IMR-90 (cell line): ENCODE data around the gene MBOAT2. TPM values are rescaled to one million over a fixed set of nuclear protein-coding genes. Genes with fewer than 3 reads are reported as not detected.

Experiments
- ATAC-seq: fragments of 200-7000 bp; cut with Tn5 transposase; 2 replicates; pipeline ENCODE4 v1.9.1; 2020; ENCODE audit warnings: low read depth, mild to moderate bottlenecking, moderate library complexity
- BruUV-seq: library from RNA; stranded (reverse); fragments of 400-500 nt; replicated peaks from 2 replicates; lab custom pipeline; 2021; lab: Mats Ljungman, UMichigan
- CTCF ChIA-PET: fragments of 300-600 bp; formaldehyde crosslinking; extraction: SDS; loops from one replicate; lab custom pipeline; 2021; ENCODE audit warnings: antibody characterized with exemption; lab: Yijun Ruan, JAX
- POLR2A ChIA-PET: fragments of 300-600 bp; sonication (Branson Sonifier 250); formaldehyde crosslinking; loops from one replicate; lab custom pipeline; 2022; ENCODE audit warnings: antibody characterized with exemption; ENCODE audit not compliant: unreplicated experiment; lab: Charles Lee
- DNase-seq: peaks from one replicate; pipeline ENCODE4 v3.0.0; 2013
- H2AFZ ChIP-seq: replicated peaks from 2 replicates; pipeline ENCODE3; 2013; ENCODE audit warnings: low read length, mild to moderate bottlenecking; ENCODE audit not compliant: poor library complexity
- H2AK5ac ChIP-seq: 2 replicates; pipeline ENCODE4 v1.6.1; 2013; ENCODE audit warnings: low read depth, low read length, inconsistent platforms
- H2AK9ac ChIP-seq: replicated peaks from 2 replicates; pipeline ENCODE3; 2013; ENCODE audit warnings: mild to moderate bottlenecking, low read depth, low read length, moderate library complexity; ENCODE audit not compliant: poor library complexity
- H2BK120ac ChIP-seq: 2 replicates; pipeline ENCODE4 v1.6.1; 2013; ENCODE audit warnings: low read depth, low read length, inconsistent platforms
- H2BK15ac ChIP-seq: 3 replicates; pipeline ENCODE4 v1.6.1; 2013; ENCODE audit warnings: low read depth, low read length, inconsistent platforms
- H2BK20ac ChIP-seq: 2 replicates; pipeline ENCODE4 v1.6.1; 2013; ENCODE audit warnings: low read depth, mild to moderate bottlenecking, inconsistent platforms, low read length, moderate library complexity
- H2BK5ac ChIP-seq: 2 replicates; pipeline ENCODE4 v1.6.1; 2013; ENCODE audit warnings: mild to moderate bottlenecking, low read depth, low read length, inconsistent platforms; ENCODE audit not compliant: poor library complexity, severe bottlenecking
- H3K14ac ChIP-seq: replicated peaks from 2 replicates; pipeline ENCODE4 v1.6.1; 2013; ENCODE audit warnings: low read depth, low read length, inconsistent platforms
- H3K18ac ChIP-seq: 2 replicates; pipeline ENCODE4 v1.6.1; 2013; ENCODE audit warnings: low read depth, low read length, control low read depth
- H3K23ac ChIP-seq: 2 replicates; pipeline ENCODE4 v1.6.1; 2013; ENCODE audit warnings: low read depth, low read length, inconsistent platforms
- H3K27ac ChIP-seq: 2 replicates; pipeline ENCODE4 v1.5.1; 2013; ENCODE audit warnings: mild to moderate bottlenecking, control low read depth, low read length; ENCODE audit not compliant: insufficient read depth
- H3K27me3 ChIP-seq: 2 replicates; pipeline ENCODE4 v1.6.1; 2013; ENCODE audit warnings: low read length; ENCODE audit not compliant: control insufficient read depth, insufficient read depth
- H3K36me3 ChIP-seq: 2 replicates; pipeline ENCODE4 v1.6.1; 2013; ENCODE audit warnings: low read length, mixed read lengths; ENCODE audit not compliant: control insufficient read depth, insufficient read depth
- H3K4ac ChIP-seq: 2 replicates; pipeline ENCODE4 v1.6.1; 2013; ENCODE audit warnings: low read depth, low read length, inconsistent platforms
- H3K4me1 ChIP-seq: 2 replicates; pipeline ENCODE4 v1.6.1; 2013; ENCODE audit warnings: low read length, mixed read lengths; ENCODE audit not compliant: control insufficient read depth, insufficient read depth
- H3K4me2 ChIP-seq: 2 replicates; pipeline ENCODE4 v1.6.1; 2013; ENCODE audit warnings: low read depth, mild to moderate bottlenecking, control low read depth, low read length, moderate library complexity
- H3K4me3 ChIP-seq: 2 replicates; pipeline ENCODE4 v1.5.1; 2013; ENCODE audit warnings: low read depth, mild to moderate bottlenecking, control low read depth, low read length, moderate library complexity; ENCODE audit not compliant: insufficient read depth
- H3K56ac ChIP-seq: 2 replicates; pipeline ENCODE4 v1.6.1; 2013; ENCODE audit warnings: low read length, inconsistent platforms; ENCODE audit not compliant: insufficient read depth; ENCODE audit errors: extremely low read depth
- H3K79me1 ChIP-seq, 2 experiments: 2 replicates each; pipeline ENCODE4 v1.6.1; 2013; ENCODE audit warnings: low read length in 2 of 2, inconsistent platforms in 1 of 2, low read depth in 1 of 2
- H3K9ac ChIP-seq: 2 replicates; pipeline ENCODE4 v1.6.1; 2013; ENCODE audit warnings: low read depth, low read length, control low read depth
- H3K9me1 ChIP-seq: 2 replicates; pipeline ENCODE4 v1.6.1; 2013; ENCODE audit warnings: low read length, inconsistent platforms; ENCODE audit not compliant: insufficient read depth
- H3K9me3 ChIP-seq: 2 replicates; pipeline ENCODE4 v1.6.1; 2013; ENCODE audit warnings: low read length; ENCODE audit not compliant: control insufficient read depth, insufficient read depth
- H4K20me1 ChIP-seq: 2 replicates; pipeline ENCODE4 v1.6.1; 2013; ENCODE audit warnings: low read length, inconsistent platforms; ENCODE audit not compliant: insufficient read depth
- H4K5ac ChIP-seq: 2 replicates; pipeline ENCODE4 v1.6.1; 2013; ENCODE audit warnings: mild to moderate bottlenecking, low read depth, low read length, control low read depth
- H4K8ac ChIP-seq, 2 experiments: 2 replicates each; pipeline ENCODE4 v1.6.1; 2013; ENCODE audit warnings: low read depth in 2 of 2, low read length in 2 of 2, control low read depth in 1 of 2, inconsistent platforms in 1 of 2
- H4K91ac ChIP-seq: 2 replicates; pipeline ENCODE4 v1.6.1; 2013; ENCODE audit warnings: low read depth, low read length, inconsistent platforms; ENCODE audit not compliant: insufficient read depth
- BHLHE40 ChIP-seq: fragments of 150-350 bp; IDR thresholded peaks from 2 replicates; pipeline ENCODE4 v1.6.1; 2016; ENCODE audit warnings: mild to moderate bottlenecking, low read depth, low read length
- CEBPB ChIP-seq: IDR thresholded peaks from 2 replicates; pipeline ENCODE4 v1.6.1; 2012; ENCODE audit warnings: low read depth, low read length, improper control_type of control experiment
- CTCF ChIP-seq: conservative IDR thresholded peaks from 2 replicates; pipeline ENCODE4 v1.5.1; 2012; ENCODE audit warnings: mild to moderate bottlenecking, low read depth, low read length, improper control_type of control experiment
- ELK1 ChIP-seq: fragments of 150-350 bp; IDR thresholded peaks from 2 replicates; pipeline ENCODE4 v1.6.1; 2016; ENCODE audit warnings: low read depth, mild to moderate bottlenecking, low read length, moderate library complexity, borderline replicate concordance
- FOS ChIP-seq: fragments of 150-350 bp; IDR thresholded peaks from 2 replicates; pipeline ENCODE4 v1.6.1; 2016; ENCODE audit warnings: low read depth, low read length
- MXI1 ChIP-seq: IDR thresholded peaks from 2 replicates; pipeline ENCODE4 v1.6.1; 2012; ENCODE audit warnings: low read depth, mild to moderate bottlenecking, low read length, moderate library complexity, borderline replicate concordance
- NFE2L2 ChIP-seq: fragments of 150-350 bp; IDR thresholded peaks from 2 replicates; pipeline ENCODE4 v1.6.1; 2016; ENCODE audit warnings: low read depth, mild to moderate bottlenecking, low read length
- POLR2A ChIP-seq: IDR thresholded peaks from 2 replicates; pipeline ENCODE4 v1.6.1; 2012; ENCODE audit warnings: mild to moderate bottlenecking, low read depth, low read length
- RCOR1 ChIP-seq: IDR thresholded peaks from 2 replicates; pipeline ENCODE4 v1.6.1; 2012; ENCODE audit warnings: mild to moderate bottlenecking, low read length, improper control_type of control experiment; ENCODE audit not compliant: insufficient replicate concordance
- USF2 ChIP-seq: fragments of 150-350 bp; IDR thresholded peaks from 2 replicates; pipeline ENCODE4 v1.6.1; 2017; ENCODE audit warnings: mild to moderate bottlenecking, antibody characterized with exemption, low read length, low read depth
- WGBS, 2 experiments: methylation state at CpG; one replicate each; pipeline versions ENCODE4 v1.1.5 to v1.1.7; 2013; ENCODE audit warnings: missing lambda C conversion rate in 2 of 2; ENCODE audit not compliant: insufficient read length in 1 of 2; ENCODE audit errors: extremely low coverage in 2 of 2; 5-methylcytosine and 5-hydroxymethylcytosine counted together
- dilution Hi-C: fragments of 300-500 bp; cut with HindIII; formaldehyde crosslinking; loops from one replicate; pipeline ENCODE4 v1.14.3; 2018; ENCODE audit warnings: low sequenced_read_pairs; ENCODE audit not compliant: unreplicated experiment
- in situ Hi-C: fragments of 300-500 bp; cut with MboI; formaldehyde crosslinking; loops from 3 replicates; pipeline ENCODE4 v1.14.3; 2019; ENCODE audit warnings: low sequenced_read_pairs, inconsistent platforms, mixed read lengths
- intact Hi-C: fragments of 100-400 bp; cut with micrococcal nuclease; formaldehyde crosslinking; loops from 2 replicates; pipeline ENCODE4 v1.10.0; 2022
- polyA plus RNA-seq, 3 experiments: library from polyadenylated mRNA; depleted of rRNA; stranded (reverse); fragments of >200 nt; gene quantifications; 2 replicates each; pipeline ENCODE4 v1.2.3, GENCODE V29; 2012; ENCODE audit warnings: low replicate concordance in 1 of 3
- total RNA-seq: library from RNA; depleted of rRNA; stranded (reverse); fragments of >200 nt; gene quantifications from 2 replicates; pipeline ENCODE4 v1.2.3, GENCODE V29; 2012

The MBOAT2 gene
- total and polyA plus RNA-seq, 2 of the 4 experiments (the other 2 are of a cell fraction): 33.9 to 102 TPM

GRCh38 chr2:8939486-8940114 is 63.9 kb downstream of the MBOAT2 start:
- DNase-seq: no peak
- TF ChIP-seq RCOR1 (no peak), POLR2A (no peak), CTCF (no peak), MXI1 (no peak), USF2 (no peak), NFE2L2 (no peak), ELK1 (no peak), BHLHE40 (no peak), CEBPB (no peak), FOS (no peak)
- POLR2A ChIA-PET: no interaction called here
- ATAC-seq: no peak
- Histone ChIP-seq H3K27ac (no peak overlapping the region), H3K4me3 (no peak overlapping the region), H3K27me3 (no peaks in the 10 kb centered on the region), H2AFZ (no peak overlapping the region), H2AK5ac (no peak overlapping the region), H2BK20ac (no peak overlapping the region), H3K18ac (no peak overlapping the region), H4K20me1 (no peaks in the 10 kb centered on the region), H2BK5ac (no peak overlapping the region), H3K9me3 (no peaks in the 10 kb centered on the region), H2BK15ac (no peak overlapping the region), H3K4me2 (no peak overlapping the region), H3K36me3 (peaks cover 20% of the 10 kb centered on the region), H3K9me1 (peaks cover 12% of the 10 kb centered on the region), H3K4ac (no peak overlapping the region), H3K23ac (no peak overlapping the region), H3K9ac (no peak overlapping the region), H4K91ac (no peak overlapping the region), H2AK9ac (no peak overlapping the region), H4K5ac (no peak overlapping the region), H3K56ac (no peak overlapping the region), H2BK120ac (no peak overlapping the region), H3K14ac (no peak overlapping the region), H3K4me1 (0 out of 2 replicates have a peak, but pooled peaks cover 2% of the 10 kb centered on the region), H4K8ac (no peak overlapping the region), H3K79me1 (peaks cover under 1 to 21% of the 10 kb centered on the region in 2 experiments; a peak in 3 of 4 replicates)
- CTCF ChIA-PET: no interaction called here
- BruUV-seq: no TSS peak
- in situ Hi-C loops: no loop called here
- WGBS, 2 experiments: 43% methylated on average over 1 of the region's 8 CpGs; no CpG with 5 or more reads in 1 of the 2 experiments
- intact Hi-C loops: no loop called here
- dilution Hi-C loops: no loop called here
